Tibial nerve (tissue), 4 donors: ENCODE measurements around the gene ABL2. TPM values are rescaled to one million over a fixed set of nuclear protein-coding genes. Genes with fewer than 3 reads are reported as not detected.
A peak's percentile ranks its signal among the peaks of the same experiment; 100 is the strongest.
"Not testable (repeated sequence)": the region's sequence is repeated elsewhere in the genome, so short reads cannot be mapped to it uniquely, and the experiment has no call there.

Experiments used
- DNase-seq, 2 donors: peaks; one replicate each; pipeline ENCODE4 v3.0.0-alpha.2; 2019; ENCODE audit warnings: low spot score in 2 of 2
- H3K27ac ChIP-seq, 4 donors: fragments of 200-600 bp; sonication (generic) in 3 of 4; one replicate each; pipeline ENCODE4 v1.5.1; 2017 to 2019; ENCODE audit warnings: mild to moderate bottlenecking in 1 of 4
- H3K27me3 ChIP-seq, 2 donors: fragments of 200-600 bp; sonication (generic) in 1 of 2; one replicate each; pipeline versions ENCODE4 v1.5.1 to v1.6.0; 2017 to 2019
- H3K36me3 ChIP-seq, 3 donors: fragments of 200-600 bp; sonication (generic); one replicate each; pipeline ENCODE4 v1.5.1; 2018 to 2019
- H3K4me1 ChIP-seq, 4 donors: fragments of 200-600 bp; sonication (generic) in 3 of 4; one replicate each; pipeline ENCODE4 v1.5.1; 2017 to 2019
- H3K4me3 ChIP-seq, 4 donors: fragments of 200-600 bp; sonication (generic) in 3 of 4; one replicate each; pipeline ENCODE4 v1.5.1; 2017 to 2019; ENCODE audit warnings: mild to moderate bottlenecking in 1 of 4, moderate library complexity in 1 of 4
- H3K9me3 ChIP-seq, 4 donors: fragments of 200-600 bp; sonication (generic) in 3 of 4; one replicate each; pipeline ENCODE4 v1.5.1; 2017 to 2019
- CTCF ChIP-seq, 5 experiments: fragments of 200-600 bp in 3 of 5; fragments of 450-650 bp in 2 of 5; sonication (generic) in 3 of 5; IDR thresholded peaks; one replicate each; pipeline ENCODE4 v1.5.1; 2016 to 2019; ENCODE audit warnings: antibody characterized with exemption in 5 of 5, mild to moderate bottlenecking in 3 of 5, moderate library complexity in 2 of 5
- EP300 ChIP-seq, 2 donors: sonication (generic); formaldehyde crosslinking; IDR thresholded peaks; one replicate each; pipeline ENCODE4 v1.6.1; 2017; ENCODE audit warnings: antibody characterized with exemption in 2 of 2, mild to moderate bottlenecking in 1 of 2
- POLR2A ChIP-seq, 2 donors: fragments of 450-650 bp; IDR thresholded peaks; one replicate each; pipeline ENCODE4 v1.6.1; 2017; ENCODE audit warnings: antibody characterized with exemption in 2 of 2, mild to moderate bottlenecking in 2 of 2, moderate library complexity in 2 of 2
- whole genome bisulfite sequencing, 2 donors: methylation state at CpG; one replicate each; pipeline ENCODE4 v1.1.5; 2018; 5-methylcytosine and 5-hydroxymethylcytosine counted together
- total RNA-seq, 4 donors: library from RNA; depleted of rRNA; stranded (reverse); fragments of >200 nt; gene quantifications; one replicate each; pipeline ENCODE4 v1.1.0, GENCODE V29; 2016

Gene ABL2
- total RNA-seq, 4 donors from 2014 or later = 22.0 to 43.5 (median 27.0) TPM

GRCh38 chr1:179247923-179248322 lies 18.4 kb upstream of the ABL2 start:
- no peaks in the 10 kb centered on the region for H3K36me3 ChIP-seq
- WGBS, 2 donors = 86 to 89% methylated on average over 9 of the region's 9 CpGs
- H3K27ac ChIP-seq = no peak overlapping the region
- no peaks in the 10 kb centered on the region for H3K9me3 ChIP-seq
- H3K4me1 ChIP-seq = no peaks in the 10 kb centered on the region
- DNase-seq = no peak
- TF ChIP-seq EP300 (IDR thresholded peaks at IDR 0.05) = no peak
- no peak for TF ChIP-seq CTCF (IDR thresholded peaks at IDR 0.05)
- no peak for TF ChIP-seq POLR2A (IDR thresholded peaks at IDR 0.05)
- no peak overlapping the region for H3K4me3 ChIP-seq
- no peaks in the 10 kb centered on the region for H3K27me3 ChIP-seq

- not testable (repeated sequence) for H3K9me3 ChIP-seq, H3K27me3 ChIP-seq, H3K27ac ChIP-seq, H3K4me1 ChIP-seq, H3K4me3 ChIP-seq, H3K36me3 ChIP-seq, DNase-seq
- WGBS, 2 donors = 84 to 93% methylated on average over 2 of the region's 2 CpGs
These were observed 15.9 kb upstream of the ABL2 start for GRCh38 chr1:179245426-179245825.

GRCh38 chr1:179241530-179242097 lies 12.1 kb upstream of the ABL2 start:
- WGBS, 2 donors = 38 to 54% methylated on average over 5 of the region's 5 CpGs
- H3K4me3 ChIP-seq = no peak overlapping the region
- no peaks in the 10 kb centered on the region for H3K9me3 ChIP-seq
- peak overlapping the region in 1 of 4 donors; percentile 76 for H3K27ac ChIP-seq
- no peaks in the 10 kb centered on the region for H3K27me3 ChIP-seq
- TF ChIP-seq POLR2A (IDR thresholded peaks at IDR 0.05) = no peak
- TF ChIP-seq EP300 (IDR thresholded peaks at IDR 0.05) = no peak
- TF ChIP-seq CTCF (IDR thresholded peaks at IDR 0.05) = no peak
- no peaks in the 10 kb centered on the region for H3K36me3 ChIP-seq
- no peaks in the 10 kb centered on the region for H3K4me1 ChIP-seq
- no peak for DNase-seq

GRCh38 chr1:179237222-179237621 lies 7.7 kb upstream of the ABL2 start:
- Histone ChIP-seq H3K36me3 (no peaks in the 10 kb centered on the region), H3K27me3 (no peaks in the 10 kb centered on the region), H3K4me1 (no peaks in the 10 kb centered on the region), H3K4me3 (no peak overlapping the region), H3K9me3 (no peaks in the 10 kb centered on the region), H3K27ac (no peak overlapping the region)
- 56 to 60% methylated on average over 4 of the region's 4 CpGs for WGBS, 2 donors
- no peak for DNase-seq
- TF ChIP-seq POLR2A (IDR thresholded peaks at IDR 0.05) = no peak

GRCh38 chr1:179234863-179235262 lies 5.4 kb upstream of the ABL2 start:
- no peaks in the 10 kb centered on the region for H3K36me3 ChIP-seq
- DNase-seq = no peak
- H3K9me3 ChIP-seq = no peaks in the 10 kb centered on the region
- WGBS, 2 donors = 93 to 100% methylated on average over 1 of the region's 1 CpG
- no peaks in the 10 kb centered on the region for H3K27me3 ChIP-seq
- no peak overlapping the region for H3K4me3 ChIP-seq
- no peak overlapping the region for H3K27ac ChIP-seq
- TF ChIP-seq POLR2A (IDR thresholded peaks at IDR 0.05) (no peak), EP300 (IDR thresholded peaks at IDR 0.05) (no peak), CTCF (IDR thresholded peaks at IDR 0.05) (no peak)
- H3K4me1 ChIP-seq = peaks cover 0 to 12% (median 4%) of the 10 kb centered on the region in 4 donors

- peaks cover 0 to 32% (median 19%) of the 10 kb centered on the region in 4 donors for H3K4me1 ChIP-seq
- H3K36me3 ChIP-seq = no peaks in the 10 kb centered on the region
- H3K9me3 ChIP-seq = no peaks in the 10 kb centered on the region
- H3K27me3 ChIP-seq = no peaks in the 10 kb centered on the region
- TF ChIP-seq POLR2A (IDR thresholded peaks at IDR 0.05) = no peak
- no peak for TF ChIP-seq EP300 (IDR thresholded peaks at IDR 0.05)
- TF ChIP-seq CTCF (IDR thresholded peaks at IDR 0.05) = no peak
- no peak overlapping the region for H3K4me3 ChIP-seq
- no peak for DNase-seq
- 89 to 94% methylated on average over 4 of the region's 4 CpGs for WGBS, 2 donors
- no peak overlapping the region for H3K27ac ChIP-seq
These were observed 2.4 kb upstream of the ABL2 start for GRCh38 chr1:179231923-179232322.
